Peyer's patch (tissue), 4 donors: ENCODE measurements around the gene ARRB1. TPM values are rescaled to one million over a fixed set of nuclear protein-coding genes. Genes with fewer than 3 reads are reported as not detected.
"Not testable (repeated sequence)": the region's sequence is repeated elsewhere in the genome, so short reads cannot be mapped to it uniquely, and the experiment has no call there.

ENCODE experiments used
- DNase-seq, 3 donors: peaks; one replicate each; pipeline ENCODE4 v3.0.0-alpha.2; 2017 to 2019
- H3K27ac ChIP-seq, 4 donors: fragments of 200-600 bp; sonication (generic); one replicate each; pipeline ENCODE4 v1.5.1; 2016 to 2019
- H3K27me3 ChIP-seq, 2 donors: fragments of 200-600 bp; sonication (generic); one replicate each; pipeline ENCODE4 v1.5.1; 2019
- H3K36me3 ChIP-seq, 3 donors: fragments of 200-600 bp; sonication (generic); one replicate each; pipeline ENCODE4 v1.5.1; 2016 to 2019
- H3K4me1 ChIP-seq, 4 donors: fragments of 200-600 bp; sonication (generic); one replicate each; pipeline ENCODE4 v1.5.1; 2016 to 2019
- H3K4me3 ChIP-seq, 4 donors: fragments of 200-600 bp; sonication (generic); 1 replicate in 3 of 4; 2 replicates in 1 of 4; pipeline ENCODE4 v1.5.1; 2016 to 2019; ENCODE audit warnings: mild to moderate bottlenecking in 1 of 4
- H3K9me3 ChIP-seq, 4 donors: fragments of 200-600 bp; sonication (generic); one replicate each; pipeline ENCODE4 v1.5.1; 2016 to 2019; ENCODE audit warnings: mild to moderate bottlenecking in 1 of 4
- POLR2A ChIP-seq, 2 donors: fragments of 450-650 bp; IDR thresholded peaks; one replicate each; pipeline ENCODE4 v1.5.1; 2017; ENCODE audit warnings: antibody characterized with exemption in 2 of 2, mild to moderate bottlenecking in 2 of 2, moderate library complexity in 2 of 2
- total RNA-seq, 4 donors: library from RNA; depleted of rRNA; stranded (reverse); fragments of >200 nt; gene quantifications; one replicate each; pipeline ENCODE4 v1.1.0, GENCODE V29; 2016
- TF ChIP-seq, protein P1 (sequence below), 6 experiments: fragments of 450-650 bp in 4 of 6; fragments of 200-600 bp in 2 of 6; sonication (generic) in 1 of 6; IDR thresholded peaks; one replicate each; pipeline ENCODE4 v1.5.1; 2017 to 2019; ENCODE audit warnings: antibody characterized with exemption in 6 of 6, mild to moderate bottlenecking in 3 of 6, moderate library complexity in 1 of 6

ARRB1 gene
- total RNA-seq, 4 donors from 2014 or later, result 45.4 to 136 (median 90.6) TPM

DNA sequence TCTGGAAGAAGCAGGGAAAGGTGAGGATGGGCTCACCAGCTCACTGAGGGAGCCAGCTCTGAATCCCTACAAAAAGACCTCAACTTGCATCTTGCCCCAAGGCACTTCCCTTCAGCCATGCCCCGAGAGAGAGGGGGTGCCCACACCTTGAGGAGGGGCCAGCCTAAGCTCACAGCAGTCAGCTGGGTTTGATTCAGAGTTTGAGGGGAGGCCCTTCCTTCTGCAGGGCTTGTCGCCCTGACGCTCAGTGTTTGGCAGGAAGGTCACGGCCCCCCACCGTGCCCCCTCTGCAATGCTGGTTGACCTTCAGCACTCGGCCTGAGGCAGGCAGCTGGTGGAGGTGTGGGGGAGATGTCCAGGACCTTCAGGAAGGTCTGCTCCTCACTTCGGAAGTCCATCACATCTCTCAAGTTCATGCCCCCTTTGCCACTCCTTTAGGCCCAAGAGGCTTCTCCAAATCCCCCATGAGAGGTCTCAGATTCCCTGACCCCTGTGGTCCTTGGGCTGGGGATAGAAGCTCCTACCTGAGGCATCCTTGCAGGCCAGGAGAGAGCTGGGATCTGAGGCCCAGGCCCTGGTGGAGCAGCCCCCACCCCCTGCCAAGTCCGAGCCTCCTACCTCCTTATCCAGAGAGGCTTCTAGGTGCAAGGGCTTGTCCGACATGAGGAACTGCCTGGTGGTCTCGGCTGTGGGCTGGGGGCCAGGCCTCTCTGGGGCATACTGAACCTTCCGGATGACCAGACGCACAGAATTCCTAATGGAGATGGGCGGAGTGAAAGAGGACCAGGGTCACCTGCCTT, 73.3 kb downstream of the ARRB1 start:
- peaks cover 0 to 82% (median 0%) of the 10 kb centered on the region in 3 donors for H3K36me3 ChIP-seq
- no peak for TF ChIP-seq POLR2A (IDR thresholded peaks at IDR 0.05)
- TF ChIP-seq, protein P1, sequence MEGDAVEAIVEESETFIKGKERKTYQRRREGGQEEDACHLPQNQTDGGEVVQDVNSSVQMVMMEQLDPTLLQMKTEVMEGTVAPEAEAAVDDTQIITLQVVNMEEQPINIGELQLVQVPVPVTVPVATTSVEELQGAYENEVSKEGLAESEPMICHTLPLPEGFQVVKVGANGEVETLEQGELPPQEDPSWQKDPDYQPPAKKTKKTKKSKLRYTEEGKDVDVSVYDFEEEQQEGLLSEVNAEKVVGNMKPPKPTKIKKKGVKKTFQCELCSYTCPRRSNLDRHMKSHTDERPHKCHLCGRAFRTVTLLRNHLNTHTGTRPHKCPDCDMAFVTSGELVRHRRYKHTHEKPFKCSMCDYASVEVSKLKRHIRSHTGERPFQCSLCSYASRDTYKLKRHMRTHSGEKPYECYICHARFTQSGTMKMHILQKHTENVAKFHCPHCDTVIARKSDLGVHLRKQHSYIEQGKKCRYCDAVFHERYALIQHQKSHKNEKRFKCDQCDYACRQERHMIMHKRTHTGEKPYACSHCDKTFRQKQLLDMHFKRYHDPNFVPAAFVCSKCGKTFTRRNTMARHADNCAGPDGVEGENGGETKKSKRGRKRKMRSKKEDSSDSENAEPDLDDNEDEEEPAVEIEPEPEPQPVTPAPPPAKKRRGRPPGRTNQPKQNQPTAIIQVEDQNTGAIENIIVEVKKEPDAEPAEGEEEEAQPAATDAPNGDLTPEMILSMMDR (IDR thresholded peaks at IDR 0.05), result no peak

DNA sequence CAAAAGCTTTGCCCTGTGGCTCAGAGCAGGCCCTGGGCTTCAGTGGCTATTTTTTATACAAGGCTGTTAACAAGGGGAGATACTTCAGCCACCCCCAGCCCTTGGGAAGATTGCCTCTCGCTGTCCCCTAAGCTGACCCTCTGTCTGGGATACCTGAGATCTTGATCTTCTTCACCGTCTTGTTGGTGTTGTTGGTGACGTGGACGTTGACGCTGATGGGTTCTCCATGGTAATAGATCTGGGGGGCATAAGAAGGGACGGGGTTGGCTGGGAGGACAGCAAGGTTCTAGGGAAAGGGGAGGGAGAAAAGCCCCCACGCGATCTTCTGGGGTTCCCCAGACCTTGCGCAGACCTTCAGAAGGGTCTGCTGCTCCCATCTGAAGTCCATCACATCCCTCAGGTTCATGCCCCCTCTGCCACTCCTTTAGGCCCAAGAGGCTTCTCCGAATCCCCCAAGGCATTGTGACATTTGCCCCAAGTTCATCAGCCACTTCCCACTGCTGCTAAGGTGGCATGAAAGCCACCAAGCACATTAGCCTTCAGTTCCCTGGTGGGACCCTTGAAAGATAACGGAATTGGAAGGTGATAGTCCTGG, 74.2 kb downstream of the ARRB1 start:
- H3K9me3 ChIP-seq, result no peaks in the 10 kb centered on the region
- no peaks in the 10 kb centered on the region for H3K27me3 ChIP-seq
- peaks cover 0 to 82% (median 0%) of the 10 kb centered on the region in 3 donors for H3K36me3 ChIP-seq
- TF ChIP-seq, protein P1 (IDR thresholded peaks at IDR 0.05), result no peak
- no peak for TF ChIP-seq POLR2A (IDR thresholded peaks at IDR 0.05)
- H3K27ac ChIP-seq, result peak overlapping the region in 2 of 4 donors; percentile 61 to 72
- H3K4me3 ChIP-seq, result no peak overlapping the region
- H3K4me1 ChIP-seq, result peaks cover 0 to 12% (median 0%) of the 10 kb centered on the region in 4 donors
- DNase-seq, result peak in 1 of 3 donors; percentile 35

More for the DNA sequence above, 73.3 kb downstream of the ARRB1 start:
- DNase-seq, result peak in 1 of 3 donors; percentile 33
- H3K4me1 ChIP-seq, result peaks cover 0 to 12% (median 0%) of the 10 kb centered on the region in 4 donors
- no peaks in the 10 kb centered on the region for H3K27me3 ChIP-seq
- H3K27ac ChIP-seq, result no peak overlapping the region
- H3K4me3 ChIP-seq, result no peak overlapping the region
- H3K9me3 ChIP-seq, result no peaks in the 10 kb centered on the region

DNA sequence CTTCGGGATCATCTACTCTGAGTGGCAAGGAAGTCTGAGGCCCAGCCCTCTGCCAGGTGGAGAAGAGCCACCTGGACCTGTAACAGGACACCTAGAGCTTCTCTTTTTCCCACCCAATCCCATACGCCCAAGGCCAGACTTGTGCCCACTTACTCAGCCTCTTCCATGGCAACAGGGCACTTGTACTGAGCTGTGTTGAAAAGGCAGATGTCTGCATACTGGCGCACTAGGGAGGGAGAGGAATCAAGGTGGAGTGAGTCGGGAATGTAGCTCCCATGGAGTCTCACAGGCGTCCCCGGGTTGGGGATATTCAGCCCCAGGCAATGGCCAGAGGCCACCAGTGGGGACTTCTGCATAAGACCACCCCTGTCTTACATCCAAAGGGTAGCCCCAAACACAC, 74.8 kb downstream of the ARRB1 start:
- peak in 1 of 3 donors; percentile 36 for DNase-seq
- Histone ChIP-seq H3K27ac (peak overlapping the region; percentile 35 to 72 (median 57)), H3K9me3 (no peaks in the 10 kb centered on the region), H3K4me3 (no peak overlapping the region), H3K4me1 (peaks cover 0 to 12% (median 0%) of the 10 kb centered on the region in 4 donors), H3K36me3 (peaks cover 0 to 79% (median 0%) of the 10 kb centered on the region in 3 donors), H3K27me3 (no peaks in the 10 kb centered on the region)
- no peak for TF ChIP-seq POLR2A (IDR thresholded peaks at IDR 0.05)
- TF ChIP-seq, protein P1 (IDR thresholded peaks at IDR 0.05), result no peak

DNA sequence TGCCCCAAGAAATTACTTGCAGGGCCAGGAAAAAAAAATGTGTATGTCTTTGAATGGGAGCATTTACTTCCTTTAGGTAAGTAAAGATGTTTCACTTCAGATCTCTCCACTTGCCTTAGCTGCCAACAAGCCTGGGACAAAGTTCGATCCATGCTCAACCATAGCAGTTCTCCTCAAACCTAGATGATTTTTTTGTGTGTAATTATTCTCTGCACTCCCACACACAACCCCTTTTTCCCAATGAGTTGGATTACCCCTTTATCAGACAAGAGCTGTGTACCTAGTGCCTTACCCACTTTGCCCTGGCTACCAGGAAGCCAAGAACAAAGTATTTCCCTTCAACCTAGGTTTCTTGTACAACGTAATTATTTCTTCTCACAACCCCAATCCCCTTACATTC, 75.3 kb downstream of the ARRB1 start:
- Histone ChIP-seq H3K9me3 (no peaks in the 10 kb centered on the region), H3K4me3 (no peak overlapping the region), H3K27ac (peak overlapping the region; percentile 35 to 72 (median 57)), H3K4me1 (peaks cover 0 to 10% (median 0%) of the 10 kb centered on the region in 4 donors), H3K36me3 (peaks cover 0 to 79% (median 0%) of the 10 kb centered on the region in 3 donors), H3K27me3 (no peaks in the 10 kb centered on the region)
- TF ChIP-seq POLR2A (IDR thresholded peaks at IDR 0.05), result no peak
- TF ChIP-seq, protein P1 (IDR thresholded peaks at IDR 0.05), result no peak
- DNase-seq, result peak in 1 of 3 donors; percentile 25

DNA sequence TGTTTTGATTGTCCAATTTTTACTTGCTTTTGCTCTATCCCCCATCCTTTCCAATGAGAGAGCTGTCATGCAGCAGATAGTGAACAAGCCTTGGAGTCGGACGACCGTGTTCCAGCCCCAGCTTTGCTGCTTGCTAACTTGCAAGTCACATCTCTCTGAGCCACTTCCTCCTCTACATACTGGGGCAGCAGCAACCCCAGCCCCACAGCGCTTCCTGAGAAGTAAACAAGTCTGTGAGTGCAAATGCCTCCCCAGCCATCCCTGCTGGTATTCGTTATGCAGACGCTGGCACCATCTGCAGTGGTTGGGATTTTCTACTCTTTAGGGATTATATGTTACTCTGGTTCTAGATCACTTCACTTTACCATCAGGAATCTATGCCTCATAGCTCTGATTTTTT, 75.9 kb downstream of the ARRB1 start:
- Histone ChIP-seq H3K36me3 (peaks cover 0 to 76% (median 0%) of the 10 kb centered on the region in 3 donors), H3K4me3 (no peak overlapping the region), H3K27ac (peak overlapping the region; percentile 35 to 73 (median 66)), H3K4me1 (peaks cover 0 to 4% (median 0%) of the 10 kb centered on the region in 4 donors), H3K9me3 (no peaks in the 10 kb centered on the region), H3K27me3 (no peaks in the 10 kb centered on the region)
- TF ChIP-seq POLR2A (IDR thresholded peaks at IDR 0.05), result peak in 1 of 2 donors; percentile 17
- TF ChIP-seq, protein P1 (IDR thresholded peaks at IDR 0.05), result no peak
- peak in 2 of 3 donors; percentile 88 to 93 for DNase-seq

DNA sequence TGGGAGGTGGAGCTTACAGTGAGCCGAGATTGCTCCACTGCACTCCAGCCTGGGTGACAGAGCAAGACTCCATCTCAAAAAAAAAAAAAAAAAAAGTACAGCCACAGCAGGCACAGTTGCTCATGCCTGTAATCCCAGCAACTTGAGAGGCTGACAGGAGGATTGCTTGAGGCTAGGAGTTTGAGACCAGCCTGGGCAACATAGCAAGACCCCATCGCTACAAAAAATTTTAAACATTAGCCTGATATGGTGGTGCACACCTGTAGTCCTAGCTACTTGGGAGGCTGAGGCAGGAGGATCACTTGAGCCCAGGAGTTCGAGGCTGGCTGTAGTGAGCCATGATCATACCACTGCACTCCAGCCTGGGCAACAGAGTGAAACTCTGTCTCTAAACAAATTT, 76.7 kb downstream of the ARRB1 start:
- DNase-seq, result not testable (repeated sequence)
- Histone ChIP-seq H3K27ac (peak overlapping the region in 3 of 4 donors; percentile 35 to 73 (median 72)), H3K36me3 (peaks cover 0 to 73% (median 0%) of the 10 kb centered on the region in 3 donors)

More for the DNA sequence above, 76.7 kb downstream of the ARRB1 start:
- H3K4me1 ChIP-seq, H3K4me3 ChIP-seq, H3K27me3 ChIP-seq, H3K9me3 ChIP-seq: not testable (repeated sequence)
